ENCODE data around the gene KLK11.
"Not testable (repeated sequence)": the region's sequence is repeated elsewhere in the genome, so short reads cannot be mapped to it uniquely, and the experiment has no call there.

The KLK11 gene

GRCh38 chr19:51002542-51003311 lies 23.7 kb downstream of the KLK11 start:
- no peak for DNase-seq

- no peak for DNase-seq
Observed at GRCh38 chr19:51002089-51002532, 24.3 kb downstream of the KLK11 start.

GRCh38 chr19:51001515-51001914 lies 24.9 kb downstream of the KLK11 start, which contains the start of gene KLK8:
TSS of gene KLK8 (minus strand) at chr19:51001604. CDS start at chr19:51001167, 437 bp downstream.
- no peak for DNase-seq

GRCh38 chr19:51000981-51001380 lies 25.4 kb downstream of the KLK11 start:
- no peak for DNase-seq

GRCh38 chr19:51000426-51000825 lies 26.0 kb downstream of the KLK11 start:
- no peak for DNase-seq

GRCh38 chr19:50998686-50999085 lies 27.7 kb downstream of the KLK11 start:
- DNase-seq = no peak

- no peak for DNase-seq
Observed at GRCh38 chr19:50998061-50998460, 28.4 kb downstream of the KLK11 start.

- no peak for DNase-seq
Observed at GRCh38 chr19:50994129-50994528, 32.3 kb downstream of the KLK11 start.

- DNase-seq = no peak
Observed at GRCh38 chr19:50992666-50993035, 33.8 kb downstream of the KLK11 start.

- not testable (repeated sequence) for DNase-seq
Observed at GRCh38 chr19:50984416-50984815, 42.0 kb downstream of the KLK11 start.

GRCh38 chr19:50983625-50984292 lies 42.7 kb downstream of the KLK11 start, which contains the start of gene KLK7:
TSS of gene KLK7 (minus strand) at chr19:50983917. CDS start at chr19:50982399, 1,518 bp downstream.
- DNase-seq = no peak

- no peak for DNase-seq
Observed at GRCh38 chr19:50982186-50982585, 44.2 kb downstream of the KLK11 start.

- no peak for DNase-seq
Observed at GRCh38 chr19:50981587-50982146, 44.7 kb downstream of the KLK11 start.

- no peak for DNase-seq
Observed at GRCh38 chr19:50980208-50980607, 46.2 kb downstream of the KLK11 start.

- no peak for DNase-seq
Observed at GRCh38 chr19:50979758-50980157, 46.7 kb downstream of the KLK11 start.

- DNase-seq = no peak
Observed at GRCh38 chr19:50978772-50979390, 47.5 kb downstream of the KLK11 start.

GRCh38 chr19:50977626-50978025 lies 48.8 kb downstream of the KLK11 start:
- DNase-seq = no peak

- no peak for DNase-seq
Observed at GRCh38 chr19:50975766-50976165, 50.6 kb downstream of the KLK11 start.

- no peak for DNase-seq
Observed at GRCh38 chr19:50974702-50975556, 51.5 kb downstream of the KLK11 start.

GRCh38 chr19:50972795-50973376 lies 53.5 kb downstream of the KLK11 start:
- no peak for DNase-seq

All from 8988T (cell line).